Activated CD8-positive, alpha-beta memory T cell treated with anti-CD3 and anti-CD28 coated beads, Interleukin-2, amount 50 U/mL, for 48 hours (primary cell): ENCODE data around the gene GRM6.

Source experiments
- DNase-seq: peaks from one replicate; pipeline ENCODE4 v3.0.0-alpha.2; 2020

GRM6 gene

DNA sequence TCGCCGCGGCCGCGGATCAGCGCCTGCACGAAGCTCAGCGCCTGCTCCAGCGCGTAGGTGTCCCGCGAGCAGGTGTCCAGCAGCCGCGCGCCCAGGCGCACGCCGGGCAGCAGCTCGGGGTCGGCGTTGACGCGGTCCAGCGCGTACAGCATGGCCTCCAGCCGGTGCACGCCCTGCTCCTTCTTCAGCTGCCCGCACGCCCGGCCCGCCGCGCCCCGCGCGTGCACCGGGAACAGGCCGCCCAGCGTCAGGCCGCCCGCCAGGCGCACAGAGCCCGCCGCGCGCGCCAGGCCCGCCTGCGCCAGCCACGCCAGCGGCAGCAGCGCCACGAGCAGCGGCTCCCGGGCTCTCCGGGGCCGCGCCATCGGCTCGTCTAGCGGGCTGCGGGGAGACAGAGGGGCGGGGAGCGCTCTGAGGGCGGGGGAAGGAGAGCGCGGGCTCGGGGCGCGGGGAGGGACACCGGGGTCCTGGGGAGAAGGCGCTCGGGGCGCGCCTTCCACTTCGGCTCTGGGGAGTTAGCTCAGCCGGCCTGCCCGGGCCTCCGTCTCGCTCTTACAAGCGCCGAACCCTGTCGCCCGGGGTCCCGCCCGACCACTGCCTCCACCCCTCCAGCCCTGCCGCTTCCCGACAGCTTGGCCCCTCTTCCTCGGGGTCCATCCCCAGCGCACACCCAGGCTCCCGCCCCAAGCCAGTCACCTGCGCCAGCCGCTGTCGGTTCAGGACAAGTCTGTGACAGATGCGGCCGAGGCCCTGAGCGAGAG, at the start of gene GRM6:
Gene GRM6 (minus strand): TSS at position 741 of the 761 bp plus-strand sequence. CDS start 376 bp downstream, at position 365.
- no peak for DNase-seq

DNA sequence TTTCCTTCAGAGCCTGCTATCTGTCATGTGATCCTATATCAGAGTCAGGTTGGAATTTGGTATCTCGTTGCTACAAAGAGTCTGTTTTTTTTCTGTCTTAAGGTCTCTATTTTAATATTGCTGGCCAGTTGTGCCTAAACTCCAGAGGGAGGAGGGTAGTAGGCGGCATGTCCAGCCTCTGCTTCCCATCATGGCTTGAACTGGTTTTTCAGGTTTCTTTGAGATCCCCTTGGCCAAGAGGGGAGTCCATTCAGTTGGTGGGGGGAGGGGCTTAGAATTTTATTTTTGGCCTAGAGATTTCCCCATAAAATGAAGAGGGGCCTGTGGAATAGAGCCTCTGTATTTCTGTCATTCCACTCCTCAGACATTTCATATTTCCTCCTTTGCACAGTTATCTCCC, 49.6 kb upstream of the GRM6 start:
- DNase-seq: no peak

DNA sequence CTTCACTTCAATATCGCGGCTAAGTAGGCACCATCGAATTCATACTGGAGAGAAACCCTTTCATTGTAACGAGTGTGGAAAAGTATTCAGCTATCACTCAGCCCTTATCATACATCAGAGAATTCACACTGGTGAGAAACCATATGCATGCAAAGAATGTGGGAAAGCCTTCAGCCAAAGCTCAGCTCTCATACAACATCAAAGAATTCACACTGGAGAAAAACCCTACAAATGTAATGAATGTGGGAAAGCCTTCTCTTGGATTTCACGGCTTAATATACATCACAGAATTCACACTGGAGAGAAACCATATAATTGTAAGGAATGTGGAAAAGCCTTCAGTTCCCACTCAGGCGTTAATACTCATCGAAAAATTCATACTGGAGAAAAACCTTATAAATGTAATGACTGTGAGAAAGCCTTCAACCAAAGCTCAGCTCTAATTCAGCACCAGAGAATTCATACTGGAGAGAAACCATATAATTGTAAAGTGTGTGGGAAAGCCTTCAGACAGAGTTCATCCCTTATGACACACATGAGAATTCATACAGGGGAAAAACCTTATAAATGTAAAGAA, 38.0 kb upstream of the GRM6 start:
- no peak for DNase-seq

DNA sequence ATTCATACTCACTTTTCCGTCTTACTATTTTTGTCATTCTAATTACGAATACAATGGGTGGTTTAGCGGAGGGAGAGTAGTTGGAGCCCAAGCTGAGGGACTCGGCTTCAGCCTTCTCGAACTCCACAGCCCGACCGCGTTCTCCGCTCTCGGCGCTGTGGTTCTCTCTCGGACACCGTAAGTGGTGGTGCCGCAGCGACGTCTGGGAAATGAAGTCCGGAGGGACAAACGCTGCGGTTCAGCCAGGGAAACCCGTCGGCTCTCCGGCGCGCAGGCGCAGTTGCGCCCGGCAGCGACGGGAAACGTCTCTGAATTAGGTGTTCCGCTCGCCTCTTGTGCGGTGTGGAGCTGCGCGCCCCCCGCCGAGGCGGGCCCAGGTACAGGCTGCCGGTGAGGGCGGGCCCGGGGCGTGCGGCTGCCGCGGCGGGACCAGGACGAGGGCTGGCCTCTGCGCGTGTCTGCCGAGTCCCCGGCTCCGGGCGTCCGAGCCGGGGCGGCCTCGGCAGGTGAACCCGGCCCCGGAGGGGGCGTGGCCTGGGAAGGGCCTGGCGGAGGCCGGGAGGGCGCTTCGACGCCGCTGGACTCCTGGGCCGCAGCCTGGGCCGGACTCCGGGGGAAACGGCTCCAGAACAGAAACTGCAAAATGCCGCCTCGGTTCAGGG, 28.5 kb upstream of the GRM6 start, which contains the start of gene ZNF879:
Gene ZNF879 (plus strand): TSS at position 277 of the 662 bp plus-strand sequence. CDS start 1,201 bp downstream, outside the sequence.
- peak; percentile 95 for DNase-seq

DNA sequence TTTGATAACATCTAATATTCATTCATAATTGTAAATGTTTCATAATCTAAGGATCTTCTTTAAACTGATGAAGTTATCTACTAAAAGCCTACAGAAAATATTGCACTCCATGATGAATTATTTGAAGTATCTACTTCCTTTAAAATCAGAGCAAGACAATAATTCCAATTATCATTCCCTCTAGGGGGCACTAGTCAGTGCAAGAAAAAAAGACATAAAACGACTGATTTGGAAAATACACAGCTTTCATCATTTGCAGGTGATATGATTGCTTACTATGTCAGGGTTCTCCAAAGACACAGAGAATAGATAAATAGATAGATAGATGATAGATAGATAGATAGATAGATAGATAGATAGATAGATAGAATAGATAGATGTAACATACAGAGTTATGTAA, 13.5 kb upstream of the GRM6 start:
- no peak for DNase-seq

DNA sequence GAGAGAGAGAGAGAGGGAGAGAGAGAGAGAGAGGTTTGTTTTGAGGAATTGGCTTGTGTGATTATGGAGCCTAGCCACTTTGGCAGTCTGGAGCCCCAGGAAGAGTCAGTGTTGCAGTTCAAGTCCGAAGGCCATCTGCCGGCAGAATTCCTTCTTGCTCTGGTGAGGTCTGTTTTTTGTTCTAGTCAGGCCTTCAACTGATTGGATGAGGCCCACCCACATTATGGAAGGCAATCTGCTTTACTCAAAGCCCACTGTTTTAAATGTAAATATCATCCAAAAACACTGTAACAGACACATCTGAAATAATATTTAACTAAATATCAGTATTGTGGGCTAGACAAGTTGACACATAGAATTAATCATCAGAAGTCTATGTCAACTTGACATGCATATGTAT, 11.4 kb upstream of the GRM6 start:
- DNase-seq: no peak

DNA sequence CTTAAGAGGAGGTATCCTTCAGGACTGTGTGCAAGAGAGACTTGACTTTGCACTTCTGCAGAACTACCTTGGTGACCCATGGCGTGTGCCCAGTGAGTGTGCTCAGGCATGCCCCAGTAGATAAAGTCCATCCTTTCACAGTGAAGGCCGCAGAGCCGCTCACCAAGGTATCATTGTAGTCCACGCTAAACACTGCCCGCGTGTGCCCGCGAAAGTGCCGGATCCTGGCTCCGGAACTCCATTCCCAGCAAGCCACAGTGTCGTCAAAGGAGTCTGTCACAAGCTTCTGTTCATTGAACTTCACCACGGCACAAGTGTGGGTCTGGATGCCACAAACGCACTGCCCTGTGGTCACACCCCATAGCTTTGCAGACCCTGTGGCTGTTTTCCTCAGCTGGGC, 3.3 kb upstream of the GRM6 start:
- DNase-seq: no peak

DNA sequence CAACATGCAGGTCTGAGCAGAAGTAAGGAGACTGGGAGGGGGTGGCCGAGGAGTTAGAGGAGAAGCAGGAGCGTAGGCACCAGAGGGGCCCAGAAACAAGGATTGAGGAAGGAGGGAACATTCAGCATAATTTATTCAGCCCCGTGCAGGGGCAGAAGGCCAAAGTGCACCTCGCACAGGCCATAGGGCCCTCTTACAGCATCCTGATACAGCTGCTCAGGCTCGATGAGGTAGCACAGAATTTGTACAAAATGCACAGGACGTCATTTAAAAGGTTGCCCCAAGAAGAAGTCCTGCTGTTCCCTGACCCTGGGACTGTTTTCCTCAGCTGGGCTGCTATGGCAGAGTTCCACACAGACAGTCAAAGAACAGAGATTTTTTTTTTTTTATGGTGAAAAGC, 2.1 kb upstream of the GRM6 start:
- DNase-seq: no peak

DNA sequence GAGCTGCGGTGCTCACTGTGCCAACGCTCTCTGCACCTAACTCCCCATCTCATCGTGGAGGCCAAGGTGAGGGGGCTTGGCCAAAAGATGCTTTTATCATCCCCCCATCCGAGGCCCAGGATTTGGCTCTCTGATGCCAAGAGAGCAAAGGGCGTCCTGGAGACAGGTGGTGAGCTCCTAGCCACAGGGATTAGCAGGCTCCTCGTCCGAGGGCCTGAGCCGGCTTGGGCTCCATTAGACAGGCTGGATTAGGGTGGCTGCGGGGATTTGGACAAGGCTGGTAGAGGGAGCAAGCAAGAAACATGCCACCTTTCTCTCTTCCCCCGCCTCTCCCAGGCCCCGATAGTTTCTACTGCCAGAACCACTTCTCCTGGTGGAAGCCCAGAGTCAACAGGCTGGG, 1.0 kb upstream of the GRM6 start:
- DNase-seq: no peak

DNA sequence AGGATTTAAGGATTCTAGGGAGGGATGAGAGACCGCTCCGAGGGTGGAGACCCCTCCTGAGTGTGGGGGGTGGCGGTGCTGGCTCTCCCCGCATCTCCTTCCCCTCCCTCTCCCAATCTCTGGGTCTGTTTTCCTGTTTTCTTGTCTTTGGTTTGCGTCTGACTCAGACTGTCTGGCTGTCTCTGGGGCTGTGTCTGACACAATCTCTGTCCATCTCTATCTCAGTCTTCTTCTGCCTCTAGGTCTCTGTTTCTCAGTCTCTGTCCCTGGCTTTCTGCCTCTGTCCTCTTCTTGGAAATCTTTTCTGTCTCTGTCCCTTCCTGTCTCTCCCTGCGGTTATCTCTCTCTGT, 196 bp upstream of the GRM6 start:
- DNase-seq: no peak

DNA sequence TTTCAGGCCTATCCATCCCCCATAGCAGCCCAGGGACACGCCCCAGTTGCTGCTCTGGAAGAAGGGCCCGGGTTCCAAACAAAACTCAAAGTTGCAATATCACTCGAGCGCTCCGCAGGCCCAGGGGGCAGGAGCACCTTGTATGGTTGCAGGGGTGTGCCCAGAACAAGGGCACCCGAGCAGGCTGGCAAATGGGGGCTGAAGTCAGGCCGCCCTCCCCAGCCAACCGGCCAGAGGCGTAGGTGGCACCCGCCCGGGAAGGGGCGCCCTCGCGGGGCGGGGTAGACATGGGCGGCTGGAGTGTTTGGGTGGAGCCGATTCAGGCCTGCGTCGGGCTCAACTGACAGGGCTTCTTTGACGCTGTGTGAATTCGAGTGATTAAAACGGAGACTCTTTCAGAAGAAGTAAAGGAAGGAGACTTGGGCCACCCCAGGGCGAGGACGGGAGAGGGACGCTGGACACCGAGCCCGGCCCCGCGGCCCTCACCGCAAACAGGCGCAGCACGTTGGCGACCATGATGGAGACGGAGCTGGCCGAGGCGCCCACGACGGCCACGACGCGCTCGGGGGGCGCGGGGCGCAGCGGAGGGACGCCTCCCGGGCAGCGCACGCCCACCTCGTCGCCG, 1.1 kb downstream of the GRM6 start:
- DNase-seq: no peak

DNA sequence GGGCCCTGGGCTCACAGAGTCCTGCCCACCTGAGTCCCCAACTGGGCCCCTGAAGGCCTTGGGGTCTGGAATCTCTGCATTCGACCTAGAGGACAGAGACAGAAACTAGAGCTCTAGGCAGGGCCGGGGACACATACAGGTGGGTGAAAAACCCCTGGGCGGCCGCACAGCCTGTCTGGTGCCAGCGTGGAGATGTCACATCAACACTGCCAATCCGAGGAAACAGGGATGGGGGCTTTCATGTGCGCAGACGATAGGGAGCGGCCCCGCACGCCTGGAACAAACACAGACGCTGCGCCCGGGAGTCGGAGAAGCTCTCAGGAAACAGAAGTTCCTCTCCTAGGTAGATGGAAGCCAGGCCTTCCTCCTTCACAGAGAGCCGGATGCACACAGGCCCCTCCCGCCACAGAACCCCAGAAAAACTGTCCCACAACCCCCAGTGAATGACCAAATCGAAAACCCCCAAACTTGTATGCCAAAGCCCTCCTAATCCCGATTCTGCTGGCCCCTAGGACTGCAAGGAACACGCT, 1.8 kb downstream of the GRM6 start:
- DNase-seq: no peak

DNA sequence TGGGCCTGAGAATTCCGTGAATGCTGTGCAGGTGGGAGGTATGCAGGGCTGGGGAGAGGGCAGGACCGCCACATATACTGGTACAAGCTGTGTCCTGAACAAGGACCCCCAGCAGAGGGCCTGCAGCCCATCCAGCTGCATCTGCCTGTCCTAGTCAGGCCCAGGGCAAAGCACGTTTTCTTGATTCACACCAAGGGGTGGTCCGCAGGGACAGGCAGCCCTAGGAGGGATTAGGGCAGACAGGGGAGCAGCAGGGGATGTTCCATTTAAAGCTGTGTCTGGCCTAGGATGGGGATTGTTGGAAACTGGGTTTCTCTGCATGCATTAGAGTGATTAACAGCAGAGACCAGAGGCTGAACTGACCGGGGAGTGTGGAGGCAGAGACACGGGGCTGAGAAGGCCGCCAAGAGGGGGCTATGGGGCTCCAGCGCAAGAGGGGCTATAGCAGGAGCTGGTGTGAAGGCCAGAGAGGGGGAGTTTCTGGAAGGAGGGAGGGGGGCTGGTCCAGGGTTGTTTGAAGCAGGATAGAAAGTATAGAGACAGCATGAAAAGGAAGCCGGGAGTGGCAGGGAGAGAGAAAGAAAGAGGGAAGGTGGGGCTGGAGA, 2.7 kb downstream of the GRM6 start:
- DNase-seq: no peak

DNA sequence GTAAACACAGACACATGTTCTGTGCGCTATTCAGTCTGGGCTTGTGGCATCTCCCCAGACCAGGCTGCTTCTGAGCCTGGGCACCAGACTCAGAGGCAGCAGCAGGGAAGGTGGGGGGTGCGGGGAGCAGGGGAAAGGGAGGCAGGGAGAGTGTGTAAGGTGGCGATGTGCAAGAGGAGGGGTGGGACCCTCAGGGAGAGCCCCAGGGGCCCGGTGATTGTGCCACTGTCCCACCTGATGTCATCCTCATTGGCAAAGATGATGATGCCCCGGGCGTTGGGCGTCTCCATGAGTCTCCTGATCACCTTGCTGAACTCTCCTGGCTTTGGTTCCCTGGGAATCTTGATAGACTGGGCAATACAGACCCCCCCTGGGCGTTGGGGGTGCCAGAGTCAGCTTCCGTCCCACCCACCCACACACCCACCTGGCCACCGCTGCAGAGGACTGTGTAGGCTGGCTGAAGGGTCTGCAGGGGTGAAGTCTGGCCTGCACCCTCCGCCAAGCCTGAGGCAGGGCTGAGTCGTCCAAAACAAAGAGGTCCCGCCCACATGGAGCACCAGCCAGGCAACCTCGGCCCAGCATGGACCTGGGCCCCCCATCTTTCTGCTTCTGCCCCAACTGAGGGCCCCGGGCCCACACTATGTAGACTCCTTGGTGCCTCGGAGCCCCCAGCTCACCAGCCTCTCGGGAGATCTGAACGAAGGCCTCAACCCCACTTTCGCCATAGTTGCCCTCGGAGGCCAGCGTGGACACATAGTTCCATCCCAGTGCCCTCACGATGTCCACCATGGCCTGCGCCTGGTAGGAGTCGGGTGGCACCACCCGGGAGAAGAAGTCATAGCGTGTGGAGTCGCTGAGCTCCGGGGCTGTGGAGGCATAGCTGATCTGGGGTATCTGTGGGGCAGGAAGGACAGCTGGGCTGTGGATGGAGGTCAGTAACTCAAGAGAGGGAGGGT, 3.7 kb downstream of the GRM6 start:
- no peak for DNase-seq

DNA sequence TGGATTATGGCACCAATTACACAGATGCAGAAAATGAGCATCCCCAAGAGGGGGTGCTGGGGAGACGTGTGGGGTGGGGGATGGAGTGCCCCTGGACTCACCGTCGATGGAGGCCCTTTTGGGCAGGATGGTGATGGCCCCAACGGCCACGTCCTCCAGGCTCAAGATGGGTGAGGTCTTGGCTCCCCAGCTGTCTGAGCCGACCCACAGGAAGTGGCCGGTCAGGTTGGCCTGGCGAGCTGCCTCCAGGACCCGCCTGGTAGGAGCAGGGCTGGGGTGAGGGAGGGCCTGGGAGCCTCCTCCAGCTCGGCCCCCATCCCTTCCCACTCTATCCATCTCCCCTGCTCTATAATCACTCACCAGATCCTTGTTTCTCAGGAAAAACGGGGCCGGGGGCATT, 4.6 kb downstream of the GRM6 start:
- no peak for DNase-seq

DNA sequence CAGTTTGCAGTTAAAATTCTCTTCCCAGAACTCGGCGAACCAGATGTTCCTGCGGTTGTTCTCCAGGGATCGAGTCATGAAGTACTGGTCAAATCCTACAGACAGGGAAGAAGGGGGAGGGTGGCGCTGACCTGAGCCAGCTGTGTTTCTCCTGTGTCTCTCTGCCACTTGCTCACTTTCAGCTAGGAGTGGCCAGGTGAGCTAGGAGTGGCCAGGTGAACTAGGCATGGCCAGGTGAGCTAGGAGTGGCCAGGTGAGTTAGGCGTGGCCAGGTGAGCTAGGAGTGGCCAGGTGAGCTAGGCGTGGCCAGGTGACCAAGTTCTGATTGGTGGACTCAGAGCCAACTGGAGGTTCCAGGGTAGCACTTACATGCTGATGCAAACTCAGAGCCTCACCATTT, 5.8 kb downstream of the GRM6 start:
- no peak for DNase-seq

DNA sequence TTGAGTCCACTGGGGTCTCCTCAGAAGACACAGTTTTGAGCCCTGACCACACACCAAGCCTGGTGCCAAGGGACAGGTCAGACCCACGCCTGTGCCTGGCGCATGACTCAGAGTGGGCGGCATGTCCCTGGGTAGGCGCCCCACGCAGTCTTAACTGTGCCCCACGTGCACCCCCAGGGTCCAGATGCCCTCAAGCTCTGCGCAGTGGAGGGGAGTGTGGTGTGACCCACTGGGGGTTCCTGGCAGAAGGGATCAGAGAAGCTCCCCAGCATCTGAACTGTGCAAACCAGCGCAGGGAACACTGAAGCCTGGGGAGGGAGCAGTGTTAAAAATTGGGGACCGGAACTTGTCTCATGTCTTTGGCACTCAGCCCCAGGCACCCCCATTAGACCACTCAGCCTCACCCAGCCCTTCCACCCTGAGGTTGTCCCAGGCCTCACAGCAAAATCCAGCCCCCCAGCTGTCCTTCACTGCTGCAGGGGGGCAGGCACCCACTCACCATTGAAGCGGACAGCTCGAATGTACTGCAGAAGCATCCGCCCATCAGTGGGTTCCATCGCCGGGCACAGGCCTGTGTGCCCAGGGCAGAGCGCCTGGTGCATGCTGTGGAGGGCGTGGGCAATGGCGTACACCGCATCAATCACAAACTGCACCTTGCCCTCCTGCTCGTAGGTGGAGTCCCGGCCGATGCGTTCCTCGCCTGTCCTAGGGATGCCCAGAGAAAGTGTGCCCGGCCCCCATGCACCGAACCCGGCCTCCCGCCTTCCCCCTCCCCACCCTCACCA, 6.5 kb downstream of the GRM6 start:
- DNase-seq: no peak

DNA sequence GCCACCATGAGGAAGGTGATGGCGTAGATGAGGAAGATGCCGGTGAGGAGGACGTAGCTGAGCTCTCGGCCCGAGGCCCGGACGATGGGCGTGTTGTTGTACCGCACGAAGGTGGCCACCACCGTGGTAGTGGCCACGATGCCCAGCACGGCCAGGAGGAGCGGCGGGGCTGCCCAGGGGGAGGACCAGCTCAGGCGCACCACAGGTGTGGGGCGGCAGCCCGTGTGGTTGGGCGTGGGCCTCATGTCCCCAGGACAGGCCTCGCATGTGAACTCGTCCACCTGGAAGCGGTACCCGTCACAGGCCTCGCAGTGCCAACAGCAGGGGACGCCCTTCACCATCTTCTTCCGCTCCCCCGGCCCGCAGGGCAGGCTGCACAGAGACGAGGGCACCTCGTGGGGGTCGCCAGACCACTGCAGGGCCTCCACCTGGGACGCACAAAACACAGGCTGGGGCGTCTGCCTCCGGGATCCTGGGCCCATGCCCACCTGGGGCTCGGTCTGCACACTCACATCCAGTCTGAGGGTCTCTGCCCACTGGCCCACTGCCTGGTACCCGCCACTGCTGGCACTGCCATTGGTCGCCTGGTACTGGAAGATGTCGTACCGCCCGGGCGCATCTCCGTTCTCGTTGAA, 8.7 kb downstream of the GRM6 start:
- no peak for DNase-seq

DNA sequence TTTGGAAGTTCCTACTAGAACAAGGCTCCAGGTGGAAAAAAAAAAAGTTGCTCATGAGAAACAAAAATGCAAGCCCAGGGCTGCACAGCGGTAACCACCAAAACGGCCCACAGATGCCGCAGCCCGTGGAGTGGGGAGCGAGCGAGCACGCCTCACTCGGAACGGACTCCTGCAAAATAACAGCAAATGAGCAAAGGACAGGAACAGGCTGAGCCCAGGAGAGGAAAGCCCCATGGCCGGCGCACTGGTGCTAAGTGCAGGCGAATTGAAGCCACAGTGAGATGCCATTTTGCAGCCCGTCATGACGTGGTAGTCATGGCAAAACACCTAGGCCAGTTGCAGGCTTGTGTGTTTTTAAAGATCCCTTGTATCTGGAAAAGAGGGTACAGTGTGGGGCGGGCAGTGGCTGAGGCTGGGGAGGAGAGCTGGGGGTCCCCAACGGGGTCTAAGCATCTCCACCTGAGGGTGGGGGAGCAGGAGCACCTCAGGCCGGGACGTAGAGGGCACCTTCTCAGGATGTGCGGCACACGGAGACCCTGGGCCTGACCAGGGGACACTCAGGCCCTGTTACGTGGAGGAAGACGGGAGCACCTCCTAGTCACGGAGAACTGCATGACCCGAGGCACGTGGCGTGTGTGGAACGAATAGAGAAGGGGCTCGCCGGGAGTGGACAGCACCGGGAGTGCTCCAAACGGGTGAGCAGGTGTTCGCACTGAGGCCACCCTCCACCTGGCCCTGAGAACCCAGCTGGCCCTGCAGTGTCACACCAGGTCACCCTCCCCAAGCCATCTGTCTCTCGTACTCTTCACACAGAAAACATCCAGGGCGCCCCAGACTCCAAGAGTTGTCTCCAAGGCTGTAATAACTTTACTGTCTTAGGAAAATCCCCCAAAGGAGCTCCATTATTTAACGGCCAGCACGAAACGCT, 10.7 kb downstream of the GRM6 start:
- no peak for DNase-seq
